Measurements from ENCODE around the gene SLC1A5. TPM values are rescaled to one million over a fixed set of nuclear protein-coding genes. Genes with fewer than 3 reads are reported as not detected.

The SLC1A5 gene
- total RNA-seq, 1 donor from 2014 or later: 24.5 TPM

DNA sequence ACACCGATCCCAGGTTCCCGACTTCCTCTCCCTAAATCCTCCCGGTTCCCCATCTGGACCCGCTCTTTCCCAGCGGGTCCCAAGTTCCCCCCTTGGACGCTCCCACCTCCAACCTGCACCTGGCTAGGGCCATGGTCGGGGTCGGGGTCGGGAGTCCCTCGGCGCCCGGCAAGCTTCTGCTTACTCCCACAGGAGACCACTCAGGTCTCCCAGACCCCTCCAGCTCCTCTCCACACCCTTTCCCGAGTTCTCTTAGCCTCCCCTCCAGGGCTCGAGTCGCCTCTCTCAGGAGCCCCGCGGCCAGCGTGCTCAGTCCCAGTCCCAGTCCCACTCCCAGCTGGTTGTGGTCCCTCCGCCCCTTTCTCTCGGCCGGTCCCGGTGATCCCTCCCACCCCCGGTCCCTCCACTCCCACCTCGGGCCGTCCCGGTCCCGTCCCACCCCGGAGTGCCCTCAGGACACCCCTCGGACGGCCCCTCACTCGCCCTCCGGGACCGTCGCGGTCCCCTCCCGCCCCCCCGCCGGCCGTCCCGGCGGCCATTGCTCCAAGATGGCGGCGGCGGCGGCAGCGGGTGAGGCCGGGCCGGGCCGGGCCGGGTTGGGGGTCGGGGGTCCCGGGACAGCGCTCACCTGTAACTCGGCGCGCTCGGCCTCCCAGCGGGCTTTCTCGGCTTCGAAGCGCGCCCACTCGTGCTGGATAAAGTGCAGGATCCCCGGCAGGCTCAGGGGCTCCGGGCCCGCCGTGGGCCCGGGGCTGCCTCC, 42.7 kb downstream of the SLC1A5 start, which contains the start of gene FKRP:
FKRP (plus strand) TSS at position 537 of the 760 bp plus-strand sequence. CDS start 9,394 bp downstream, outside the sequence.
- Histone ChIP-seq H3K4me1 (ENCODE audit: control insufficient read depth in 3 of 3, insufficient read depth in 3 of 3, low read length in 3 of 3) (peaks cover 39 to 54% (median 42%) of the 10 kb centered on the region in 3 donors), H3K9ac (ENCODE audit: low read depth in 1 of 3, low read length in 3 of 3) (peak within 1 kb of the TSS; percentile 92 to 95 (median 95)), H3K9me3 (ENCODE audit: control insufficient read depth in 3 of 3, low read length in 3 of 3) (no peaks in the 10 kb centered on the region), H3K27me3 (ENCODE audit: control insufficient read depth in 3 of 3, insufficient read depth in 3 of 3, low read length in 3 of 3) (no peaks in the 10 kb centered on the region), H3K36me3 (ENCODE audit: control insufficient read depth in 3 of 3, insufficient read depth in 3 of 3, low read length in 3 of 3) (peaks cover 4 to 21% (median 11%) of the 10 kb centered on the region in 3 donors), H3K4me3 (ENCODE audit: low read length in 3 of 3) (peak within 1 kb of the TSS; percentile 78 to 92 (median 88)), H3K27ac (ENCODE audit: low read depth, low read length) (peak within 1 kb of the TSS; percentile 73)

DNA sequence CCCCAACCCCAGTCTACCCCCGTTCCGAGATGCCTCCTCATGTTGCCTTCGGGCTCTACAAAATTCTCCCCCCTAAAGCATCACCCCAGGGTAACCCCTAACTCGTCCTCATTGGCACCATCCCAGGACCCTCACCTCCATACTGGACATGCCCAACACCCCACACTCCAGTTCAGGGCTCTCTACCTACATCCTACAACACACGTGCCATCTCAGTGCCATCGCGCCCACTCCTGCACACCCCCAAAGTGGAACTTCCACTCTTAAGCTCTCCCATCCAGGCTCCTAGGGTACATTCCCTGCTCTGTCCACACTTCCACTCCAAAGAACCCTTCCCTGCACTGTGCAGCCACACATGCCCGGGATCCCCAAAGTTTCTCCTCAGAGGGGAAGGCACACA, 43.4 kb downstream of the SLC1A5 start:
- H3K9ac ChIP-seq (ENCODE audit: low read depth in 1 of 3, low read length in 3 of 3): peak overlapping the region; percentile 92 to 95 (median 95)
- peaks cover 6 to 16% (median 9%) of the 10 kb centered on the region in 3 donors for H3K36me3 ChIP-seq (ENCODE audit: control insufficient read depth in 3 of 3, insufficient read depth in 3 of 3, low read length in 3 of 3)
- no peaks in the 10 kb centered on the region for H3K27me3 ChIP-seq (ENCODE audit: control insufficient read depth in 3 of 3, insufficient read depth in 3 of 3, low read length in 3 of 3)
- H3K27ac ChIP-seq (ENCODE audit: low read depth, low read length): peak overlapping the region; percentile 73
- H3K4me3 ChIP-seq (ENCODE audit: low read length in 3 of 3): peak overlapping the region; percentile 67 to 92 (median 88)
- no peaks in the 10 kb centered on the region for H3K9me3 ChIP-seq (ENCODE audit: control insufficient read depth in 3 of 3, low read length in 3 of 3)
- H3K4me1 ChIP-seq (ENCODE audit: control insufficient read depth in 3 of 3, insufficient read depth in 3 of 3, low read length in 3 of 3): peaks cover 46 to 54% (median 47%) of the 10 kb centered on the region in 3 donors

DNA sequence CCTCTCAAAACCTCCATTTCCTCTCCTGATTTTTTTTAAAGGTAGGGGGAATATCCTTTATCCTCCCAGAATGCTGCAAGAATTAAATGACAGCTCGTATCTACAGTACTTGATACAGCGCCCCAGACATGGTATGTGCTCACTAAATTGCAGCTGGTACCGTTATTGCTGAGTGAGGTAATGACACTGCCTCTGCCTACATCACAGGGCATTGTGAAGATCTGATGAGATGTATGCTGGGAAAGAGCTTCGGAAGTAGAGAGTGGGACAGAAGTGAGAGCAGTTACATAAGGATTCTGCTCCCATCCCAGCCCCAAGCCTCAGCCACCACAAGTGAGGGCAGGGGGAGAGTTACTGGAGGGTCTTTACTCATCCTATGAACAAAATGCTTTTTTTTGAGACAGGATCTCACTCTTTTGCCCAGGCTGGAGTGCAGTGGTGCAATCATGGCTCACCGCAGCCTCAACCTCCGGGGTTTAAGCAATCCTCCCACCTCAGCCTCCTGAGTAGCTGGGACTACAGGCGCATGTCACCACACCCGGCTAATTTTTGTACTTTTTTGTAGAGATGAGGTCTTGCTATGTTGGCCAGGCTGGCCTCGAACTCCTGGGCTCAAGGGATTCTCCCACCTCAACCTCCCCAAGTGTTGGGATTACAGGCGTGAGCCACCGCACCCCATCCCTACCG, 44.2 kb downstream of the SLC1A5 start:
- Histone ChIP-seq H3K36me3 (ENCODE audit: control insufficient read depth in 3 of 3, insufficient read depth in 3 of 3, low read length in 3 of 3) (peaks cover 5 to 13% (median 9%) of the 10 kb centered on the region in 3 donors), H3K4me3 (ENCODE audit: low read length in 3 of 3) (no peak overlapping the region), H3K27me3 (ENCODE audit: control insufficient read depth in 3 of 3, insufficient read depth in 3 of 3, low read length in 3 of 3) (no peaks in the 10 kb centered on the region), H3K9ac (ENCODE audit: low read depth in 1 of 3, low read length in 3 of 3) (peak overlapping the region in 1 of 3 donors; percentile 92), H3K4me1 (ENCODE audit: control insufficient read depth in 3 of 3, insufficient read depth in 3 of 3, low read length in 3 of 3) (peaks cover 52 to 60% (median 52%) of the 10 kb centered on the region in 3 donors), H3K27ac (ENCODE audit: low read depth, low read length) (no peak overlapping the region), H3K9me3 (ENCODE audit: control insufficient read depth in 3 of 3, low read length in 3 of 3) (no peaks in the 10 kb centered on the region)

DNA sequence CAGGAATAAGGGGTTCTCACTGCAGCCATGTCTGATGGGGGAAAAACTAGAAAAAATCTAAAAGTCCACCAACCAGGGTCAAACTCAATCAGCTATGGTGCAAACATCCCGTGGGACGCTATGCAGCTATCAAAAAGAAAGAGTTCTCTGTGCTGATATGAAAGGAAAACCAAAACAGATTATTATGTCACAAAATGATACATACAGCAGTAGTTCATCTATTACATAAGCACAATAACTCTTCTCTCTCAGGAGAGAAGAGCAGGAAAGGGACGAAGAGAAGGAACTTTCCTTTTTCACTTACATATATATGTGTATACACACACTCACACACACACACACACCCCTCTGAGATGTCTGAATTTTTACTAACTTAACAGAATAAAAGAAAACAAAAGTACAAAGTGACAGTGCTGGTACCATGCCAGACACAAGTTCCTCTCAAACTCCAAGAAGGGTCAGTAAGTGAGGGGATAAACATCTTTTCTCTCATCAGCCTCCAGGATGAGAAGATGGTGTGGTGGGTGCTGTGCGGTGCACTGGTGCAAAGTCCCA, 45.4 kb downstream of the SLC1A5 start:
- Histone ChIP-seq H3K27me3 (ENCODE audit: control insufficient read depth in 3 of 3, insufficient read depth in 3 of 3, low read length in 3 of 3) (no peaks in the 10 kb centered on the region), H3K4me3 (ENCODE audit: low read length in 3 of 3) (no peak overlapping the region), H3K27ac (ENCODE audit: low read depth, low read length) (no peak overlapping the region), H3K4me1 (ENCODE audit: control insufficient read depth in 3 of 3, insufficient read depth in 3 of 3, low read length in 3 of 3) (peaks cover 64 to 71% (median 64%) of the 10 kb centered on the region in 3 donors), H3K9me3 (ENCODE audit: control insufficient read depth in 3 of 3, low read length in 3 of 3) (no peaks in the 10 kb centered on the region), H3K9ac (ENCODE audit: low read depth in 1 of 3, low read length in 3 of 3) (no peak overlapping the region), H3K36me3 (ENCODE audit: control insufficient read depth in 3 of 3, insufficient read depth in 3 of 3, low read length in 3 of 3) (peaks cover 10 to 14% (median 13%) of the 10 kb centered on the region in 3 donors)

DNA sequence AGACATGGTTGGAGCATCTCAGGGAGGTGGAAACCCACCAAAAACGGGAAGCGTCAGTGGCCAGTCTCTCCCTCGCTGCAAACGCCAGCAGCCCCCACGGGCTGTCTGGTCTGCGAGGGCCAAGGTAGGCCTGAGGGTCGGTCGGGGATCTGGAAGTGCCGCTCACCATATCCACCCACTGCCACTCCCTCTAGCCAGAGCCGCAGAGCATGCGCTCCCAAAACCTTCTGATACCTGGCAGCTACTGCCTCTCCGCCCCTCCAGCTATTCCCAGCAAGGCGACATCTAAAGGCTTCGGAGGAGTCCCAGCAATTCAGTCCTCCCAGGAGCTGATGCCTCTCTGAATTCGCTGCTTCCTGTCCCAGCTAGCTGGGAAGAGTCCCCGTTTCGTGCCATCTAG, 46.9 kb downstream of the SLC1A5 start:
- H3K9me3 ChIP-seq (ENCODE audit: control insufficient read depth in 3 of 3, low read length in 3 of 3): no peaks in the 10 kb centered on the region
- H3K9ac ChIP-seq (ENCODE audit: low read depth in 1 of 3, low read length in 3 of 3): peak overlapping the region in 1 of 3 donors; percentile 57
- H3K27me3 ChIP-seq (ENCODE audit: control insufficient read depth in 3 of 3, insufficient read depth in 3 of 3, low read length in 3 of 3): no peaks in the 10 kb centered on the region
- no peak overlapping the region for H3K27ac ChIP-seq (ENCODE audit: low read depth, low read length)
- peaks cover 69 to 79% (median 71%) of the 10 kb centered on the region in 3 donors for H3K4me1 ChIP-seq (ENCODE audit: control insufficient read depth in 3 of 3, insufficient read depth in 3 of 3, low read length in 3 of 3)
- no peak overlapping the region for H3K4me3 ChIP-seq (ENCODE audit: low read length in 3 of 3)
- H3K36me3 ChIP-seq (ENCODE audit: control insufficient read depth in 3 of 3, insufficient read depth in 3 of 3, low read length in 3 of 3): peaks cover 24 to 29% (median 25%) of the 10 kb centered on the region in 3 donors

DNA sequence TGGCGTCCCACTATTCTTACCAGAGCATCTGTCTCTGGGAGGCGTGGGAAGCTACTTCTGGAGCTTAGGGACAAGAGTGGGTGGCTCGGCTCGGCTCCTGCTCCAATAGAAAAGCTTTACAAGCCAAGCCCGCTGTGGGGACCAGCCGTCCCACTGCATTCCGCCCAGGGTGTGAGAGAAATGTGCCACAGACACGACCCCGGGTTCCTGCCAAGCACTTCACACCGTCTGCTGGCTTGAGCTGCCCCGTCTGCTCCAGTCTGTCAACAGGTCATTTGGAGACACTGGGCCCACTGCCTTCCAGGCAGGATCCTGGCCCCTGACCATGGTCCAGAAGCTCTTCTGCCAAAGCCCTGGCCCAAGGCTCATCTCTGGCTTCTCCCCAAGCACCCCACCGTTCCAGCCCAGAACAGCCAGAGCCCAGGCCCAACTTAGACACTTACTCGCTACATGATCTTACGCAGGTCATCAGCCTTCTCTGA, 49.1 kb downstream of the SLC1A5 start:
- H3K9ac ChIP-seq (ENCODE audit: low read depth in 1 of 3, low read length in 3 of 3): peak overlapping the region; percentile 50 to 65 (median 51)
- peaks cover 25 to 30% (median 25%) of the 10 kb centered on the region in 3 donors for H3K36me3 ChIP-seq (ENCODE audit: control insufficient read depth in 3 of 3, insufficient read depth in 3 of 3, low read length in 3 of 3)
- peak overlapping the region in 2 of 3 donors; percentile 4 to 30 for H3K4me3 ChIP-seq (ENCODE audit: low read length in 3 of 3)
- H3K9me3 ChIP-seq (ENCODE audit: control insufficient read depth in 3 of 3, low read length in 3 of 3): no peaks in the 10 kb centered on the region
- H3K4me1 ChIP-seq (ENCODE audit: control insufficient read depth in 3 of 3, insufficient read depth in 3 of 3, low read length in 3 of 3): peaks cover 59 to 68% (median 60%) of the 10 kb centered on the region in 3 donors
- peak overlapping the region; percentile 84 for H3K27ac ChIP-seq (ENCODE audit: low read depth, low read length)
- no peaks in the 10 kb centered on the region for H3K27me3 ChIP-seq (ENCODE audit: control insufficient read depth in 3 of 3, insufficient read depth in 3 of 3, low read length in 3 of 3)

DNA sequence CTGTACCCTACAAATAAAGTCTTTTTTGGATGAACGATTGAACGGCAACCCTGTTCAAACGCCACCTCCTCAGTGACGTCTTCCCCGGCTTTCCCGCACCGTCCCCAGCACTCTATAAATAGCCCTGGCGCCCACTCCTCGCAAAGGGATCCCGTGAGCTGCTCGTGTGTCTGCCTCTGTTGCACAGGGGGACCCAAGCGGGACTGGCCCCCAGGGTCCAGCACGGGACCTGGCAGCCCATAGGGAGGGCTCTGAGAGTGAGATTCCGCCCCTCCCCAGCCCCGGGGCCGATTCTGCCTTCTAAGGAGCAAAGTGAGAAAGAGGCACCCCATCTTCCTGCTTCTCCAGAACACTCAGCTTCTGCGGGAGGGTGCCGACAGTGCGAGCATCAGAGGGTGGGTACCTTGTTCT, 50.6 kb downstream of the SLC1A5 start:
- Histone ChIP-seq H3K27me3 (ENCODE audit: control insufficient read depth in 3 of 3, insufficient read depth in 3 of 3, low read length in 3 of 3) (no peaks in the 10 kb centered on the region), H3K36me3 (ENCODE audit: control insufficient read depth in 3 of 3, insufficient read depth in 3 of 3, low read length in 3 of 3) (peaks cover 39 to 46% (median 40%) of the 10 kb centered on the region in 3 donors), H3K4me1 (ENCODE audit: control insufficient read depth in 3 of 3, insufficient read depth in 3 of 3, low read length in 3 of 3) (peaks cover 50 to 59% (median 54%) of the 10 kb centered on the region in 3 donors), H3K9me3 (ENCODE audit: control insufficient read depth in 3 of 3, low read length in 3 of 3) (no peaks in the 10 kb centered on the region), H3K9ac (ENCODE audit: low read depth in 1 of 3, low read length in 3 of 3) (no peak overlapping the region), H3K27ac (ENCODE audit: low read depth, low read length) (no peak overlapping the region), H3K4me3 (ENCODE audit: low read length in 3 of 3) (no peak overlapping the region)

DNA sequence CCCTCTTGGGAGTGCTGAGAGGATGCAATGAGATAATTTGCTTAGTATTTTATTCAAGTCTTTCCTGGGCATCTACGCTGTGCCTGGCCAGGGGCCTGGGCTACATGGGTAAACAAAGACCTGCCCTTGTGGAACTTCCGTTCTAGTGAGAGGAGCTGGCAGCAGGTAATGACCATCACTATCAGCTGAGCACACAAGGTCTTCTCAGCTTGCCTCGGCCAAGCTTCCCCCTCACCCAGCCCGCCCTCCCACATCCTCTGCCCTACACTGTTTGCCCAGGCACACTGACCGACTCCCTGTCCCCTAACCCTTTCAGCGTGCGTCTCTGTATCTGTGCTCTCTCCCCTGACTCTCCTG, 51.1 kb downstream of the SLC1A5 start:
- Histone ChIP-seq H3K27ac (ENCODE audit: low read depth, low read length) (no peak overlapping the region), H3K36me3 (ENCODE audit: control insufficient read depth in 3 of 3, insufficient read depth in 3 of 3, low read length in 3 of 3) (peaks cover 43 to 51% (median 44%) of the 10 kb centered on the region in 3 donors), H3K4me1 (ENCODE audit: control insufficient read depth in 3 of 3, insufficient read depth in 3 of 3, low read length in 3 of 3) (peaks cover 49 to 62% (median 54%) of the 10 kb centered on the region in 3 donors), H3K9me3 (ENCODE audit: control insufficient read depth in 3 of 3, low read length in 3 of 3) (no peaks in the 10 kb centered on the region), H3K4me3 (ENCODE audit: low read length in 3 of 3) (no peak overlapping the region), H3K27me3 (ENCODE audit: control insufficient read depth in 3 of 3, insufficient read depth in 3 of 3, low read length in 3 of 3) (no peaks in the 10 kb centered on the region), H3K9ac (ENCODE audit: low read depth in 1 of 3, low read length in 3 of 3) (no peak overlapping the region)

DNA sequence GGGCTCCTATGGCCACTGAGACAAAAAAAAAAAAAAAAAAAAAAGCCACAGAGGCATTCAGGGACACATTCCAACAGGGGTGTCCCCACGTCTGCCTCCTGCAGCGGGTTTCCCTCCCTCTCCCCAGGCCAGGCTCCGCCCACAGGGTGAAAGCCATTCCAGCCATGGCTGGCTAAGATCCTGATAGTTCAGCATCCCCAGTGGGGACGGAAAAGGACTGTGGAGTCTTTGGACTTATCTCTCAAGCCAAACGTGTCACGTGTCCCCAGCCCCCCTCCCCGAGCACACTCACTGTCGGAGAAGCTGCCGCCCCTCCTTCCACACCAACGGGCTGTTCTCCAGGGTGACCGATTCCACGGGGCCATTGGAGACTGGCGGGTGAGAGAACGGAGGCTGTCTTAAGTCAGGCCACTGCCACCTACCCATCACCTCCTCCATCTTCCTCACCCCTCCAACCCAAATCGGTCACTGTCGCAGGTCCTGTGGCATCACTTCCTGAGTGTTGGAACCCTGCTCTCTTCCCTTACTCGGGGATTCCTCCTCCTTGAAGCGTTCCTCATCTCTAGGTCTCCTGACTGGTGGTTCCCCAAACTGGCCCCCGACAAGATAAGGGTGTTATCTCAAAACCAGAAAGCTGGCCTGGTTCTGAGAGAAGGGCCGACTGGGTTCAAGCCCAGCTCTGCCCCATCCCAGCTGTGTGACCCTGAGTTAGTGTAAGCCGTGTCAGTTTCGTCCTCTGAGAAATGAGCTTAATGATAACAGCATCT, 51.7 kb downstream of the SLC1A5 start:
- H3K4me1 ChIP-seq (ENCODE audit: control insufficient read depth in 3 of 3, insufficient read depth in 3 of 3, low read length in 3 of 3): peaks cover 49 to 57% (median 52%) of the 10 kb centered on the region in 3 donors
- H3K9ac ChIP-seq (ENCODE audit: low read depth in 1 of 3, low read length in 3 of 3): no peak overlapping the region
- H3K9me3 ChIP-seq (ENCODE audit: control insufficient read depth in 3 of 3, low read length in 3 of 3): no peaks in the 10 kb centered on the region
- H3K27me3 ChIP-seq (ENCODE audit: control insufficient read depth in 3 of 3, insufficient read depth in 3 of 3, low read length in 3 of 3): no peaks in the 10 kb centered on the region
- H3K36me3 ChIP-seq (ENCODE audit: control insufficient read depth in 3 of 3, insufficient read depth in 3 of 3, low read length in 3 of 3): peaks cover 45 to 55% (median 49%) of the 10 kb centered on the region in 3 donors
- no peak overlapping the region for H3K4me3 ChIP-seq (ENCODE audit: low read length in 3 of 3)
- no peak overlapping the region for H3K27ac ChIP-seq (ENCODE audit: low read depth, low read length)

Measured in skeletal muscle tissue (tissue), 4 donors.